ENCODE data around the gene RAP1GDS1.

DNA sequence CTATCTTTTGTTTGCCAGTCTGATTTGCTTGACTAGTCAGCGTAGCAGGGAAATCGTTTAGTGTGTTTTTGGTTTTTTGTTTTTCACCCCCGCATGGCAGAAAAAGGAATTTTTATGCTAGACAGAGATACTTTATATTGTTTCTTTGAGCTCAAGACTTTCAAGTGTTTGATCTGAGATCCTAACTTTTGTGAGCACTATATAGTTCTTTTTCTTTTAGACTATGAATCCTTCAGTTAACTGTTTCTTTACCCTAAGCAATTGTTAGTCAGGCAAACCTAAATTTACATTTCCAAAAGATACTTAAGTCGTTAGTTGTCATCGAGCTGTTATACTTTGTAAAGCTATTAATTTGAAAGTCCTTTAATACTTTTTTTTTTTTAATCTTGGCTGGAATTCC, 73.3 kb downstream of the RAP1GDS1 start:
- TF ChIP-seq, protein P1, sequence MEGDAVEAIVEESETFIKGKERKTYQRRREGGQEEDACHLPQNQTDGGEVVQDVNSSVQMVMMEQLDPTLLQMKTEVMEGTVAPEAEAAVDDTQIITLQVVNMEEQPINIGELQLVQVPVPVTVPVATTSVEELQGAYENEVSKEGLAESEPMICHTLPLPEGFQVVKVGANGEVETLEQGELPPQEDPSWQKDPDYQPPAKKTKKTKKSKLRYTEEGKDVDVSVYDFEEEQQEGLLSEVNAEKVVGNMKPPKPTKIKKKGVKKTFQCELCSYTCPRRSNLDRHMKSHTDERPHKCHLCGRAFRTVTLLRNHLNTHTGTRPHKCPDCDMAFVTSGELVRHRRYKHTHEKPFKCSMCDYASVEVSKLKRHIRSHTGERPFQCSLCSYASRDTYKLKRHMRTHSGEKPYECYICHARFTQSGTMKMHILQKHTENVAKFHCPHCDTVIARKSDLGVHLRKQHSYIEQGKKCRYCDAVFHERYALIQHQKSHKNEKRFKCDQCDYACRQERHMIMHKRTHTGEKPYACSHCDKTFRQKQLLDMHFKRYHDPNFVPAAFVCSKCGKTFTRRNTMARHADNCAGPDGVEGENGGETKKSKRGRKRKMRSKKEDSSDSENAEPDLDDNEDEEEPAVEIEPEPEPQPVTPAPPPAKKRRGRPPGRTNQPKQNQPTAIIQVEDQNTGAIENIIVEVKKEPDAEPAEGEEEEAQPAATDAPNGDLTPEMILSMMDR (IDR thresholded peaks at IDR 0.05), result no peak
- no peak for TF ChIP-seq POLR2A (IDR thresholded peaks at IDR 0.05)
